Peyer's patch (tissue), 4 donors: ENCODE measurements around the gene RNF208. TPM values are rescaled to one million over a fixed set of nuclear protein-coding genes. Genes with fewer than 3 reads are reported as not detected.
A peak's percentile ranks its signal among the peaks of the same experiment; 100 is the strongest.

Experiments used
- DNase-seq, 3 donors: peaks; one replicate each; pipeline ENCODE4 v3.0.0-alpha.2; 2017 to 2019
- H3K27ac ChIP-seq, 4 donors: fragments of 200-600 bp; sonication (generic); one replicate each; pipeline ENCODE4 v1.5.1; 2016 to 2019
- H3K27me3 ChIP-seq, 2 donors: fragments of 200-600 bp; sonication (generic); one replicate each; pipeline ENCODE4 v1.5.1; 2019
- H3K36me3 ChIP-seq, 3 donors: fragments of 200-600 bp; sonication (generic); one replicate each; pipeline ENCODE4 v1.5.1; 2016 to 2019
- H3K4me1 ChIP-seq, 4 donors: fragments of 200-600 bp; sonication (generic); one replicate each; pipeline ENCODE4 v1.5.1; 2016 to 2019
- H3K4me3 ChIP-seq, 4 donors: fragments of 200-600 bp; sonication (generic); 1 replicate in 3 of 4; 2 replicates in 1 of 4; pipeline ENCODE4 v1.5.1; 2016 to 2019; ENCODE audit warnings: mild to moderate bottlenecking in 1 of 4
- H3K9me3 ChIP-seq, 4 donors: fragments of 200-600 bp; sonication (generic); one replicate each; pipeline ENCODE4 v1.5.1; 2016 to 2019; ENCODE audit warnings: mild to moderate bottlenecking in 1 of 4
- POLR2A ChIP-seq, 2 donors: fragments of 450-650 bp; IDR thresholded peaks; one replicate each; pipeline ENCODE4 v1.5.1; 2017; ENCODE audit warnings: antibody characterized with exemption in 2 of 2, mild to moderate bottlenecking in 2 of 2, moderate library complexity in 2 of 2
- total RNA-seq, 4 donors: library from RNA; depleted of rRNA; stranded (reverse); fragments of >200 nt; gene quantifications; one replicate each; pipeline ENCODE4 v1.1.0, GENCODE V29; 2016
- TF ChIP-seq, protein P1 (sequence below), 6 experiments: fragments of 450-650 bp in 4 of 6; fragments of 200-600 bp in 2 of 6; sonication (generic) in 1 of 6; IDR thresholded peaks; one replicate each; pipeline ENCODE4 v1.5.1; 2017 to 2019; ENCODE audit warnings: antibody characterized with exemption in 6 of 6, mild to moderate bottlenecking in 3 of 6, moderate library complexity in 1 of 6

Gene RNF208
- total RNA-seq, 4 donors from 2014 or later, result 4.4 to 5.9 TPM; not detected in 2

DNA sequence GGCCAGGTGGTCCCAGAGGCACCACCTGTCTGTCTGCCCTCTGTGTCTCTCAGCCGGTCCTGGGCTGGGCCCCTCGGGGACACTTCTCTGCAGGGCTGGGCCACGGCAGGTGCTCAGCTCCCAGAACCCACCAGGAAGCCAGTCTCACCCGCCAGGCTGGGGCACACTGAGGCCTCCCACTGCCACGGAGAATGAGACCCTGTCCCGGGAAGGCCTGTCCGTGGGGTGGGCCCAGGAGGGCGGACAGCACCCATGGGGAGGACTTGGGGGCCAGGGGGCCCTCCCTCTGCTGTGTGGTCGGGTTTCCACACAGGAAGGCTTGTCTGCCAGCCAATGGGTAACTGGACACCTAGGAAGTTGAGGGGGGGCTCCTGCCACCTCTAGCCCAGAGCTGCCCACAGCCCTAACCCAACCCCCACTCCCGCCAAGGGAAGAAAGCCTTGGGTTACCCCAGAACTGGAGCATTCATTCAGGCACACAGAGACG is 14.9 kb upstream of the RNF208 start:
- H3K27ac ChIP-seq, result peak overlapping the region in 2 of 4 donors; percentile 31 to 77
- H3K36me3 ChIP-seq, result peaks cover 0 to 2% (median 0%) of the 10 kb centered on the region in 3 donors
- no peak for DNase-seq
- H3K27me3 ChIP-seq, result peaks cover 0 to 4% of the 10 kb centered on the region in 2 donors
- H3K4me3 ChIP-seq, result peak overlapping the region in 2 of 4 donors; percentile 21 to 28
- peaks cover 8 to 60% (median 24%) of the 10 kb centered on the region in 4 donors for H3K4me1 ChIP-seq
- H3K9me3 ChIP-seq, result peaks cover 0 to 4% (median 0%) of the 10 kb centered on the region in 4 donors
- TF ChIP-seq, protein P1, sequence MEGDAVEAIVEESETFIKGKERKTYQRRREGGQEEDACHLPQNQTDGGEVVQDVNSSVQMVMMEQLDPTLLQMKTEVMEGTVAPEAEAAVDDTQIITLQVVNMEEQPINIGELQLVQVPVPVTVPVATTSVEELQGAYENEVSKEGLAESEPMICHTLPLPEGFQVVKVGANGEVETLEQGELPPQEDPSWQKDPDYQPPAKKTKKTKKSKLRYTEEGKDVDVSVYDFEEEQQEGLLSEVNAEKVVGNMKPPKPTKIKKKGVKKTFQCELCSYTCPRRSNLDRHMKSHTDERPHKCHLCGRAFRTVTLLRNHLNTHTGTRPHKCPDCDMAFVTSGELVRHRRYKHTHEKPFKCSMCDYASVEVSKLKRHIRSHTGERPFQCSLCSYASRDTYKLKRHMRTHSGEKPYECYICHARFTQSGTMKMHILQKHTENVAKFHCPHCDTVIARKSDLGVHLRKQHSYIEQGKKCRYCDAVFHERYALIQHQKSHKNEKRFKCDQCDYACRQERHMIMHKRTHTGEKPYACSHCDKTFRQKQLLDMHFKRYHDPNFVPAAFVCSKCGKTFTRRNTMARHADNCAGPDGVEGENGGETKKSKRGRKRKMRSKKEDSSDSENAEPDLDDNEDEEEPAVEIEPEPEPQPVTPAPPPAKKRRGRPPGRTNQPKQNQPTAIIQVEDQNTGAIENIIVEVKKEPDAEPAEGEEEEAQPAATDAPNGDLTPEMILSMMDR (IDR thresholded peaks at IDR 0.05), result no peak
- no peak for TF ChIP-seq POLR2A (IDR thresholded peaks at IDR 0.05)

DNA sequence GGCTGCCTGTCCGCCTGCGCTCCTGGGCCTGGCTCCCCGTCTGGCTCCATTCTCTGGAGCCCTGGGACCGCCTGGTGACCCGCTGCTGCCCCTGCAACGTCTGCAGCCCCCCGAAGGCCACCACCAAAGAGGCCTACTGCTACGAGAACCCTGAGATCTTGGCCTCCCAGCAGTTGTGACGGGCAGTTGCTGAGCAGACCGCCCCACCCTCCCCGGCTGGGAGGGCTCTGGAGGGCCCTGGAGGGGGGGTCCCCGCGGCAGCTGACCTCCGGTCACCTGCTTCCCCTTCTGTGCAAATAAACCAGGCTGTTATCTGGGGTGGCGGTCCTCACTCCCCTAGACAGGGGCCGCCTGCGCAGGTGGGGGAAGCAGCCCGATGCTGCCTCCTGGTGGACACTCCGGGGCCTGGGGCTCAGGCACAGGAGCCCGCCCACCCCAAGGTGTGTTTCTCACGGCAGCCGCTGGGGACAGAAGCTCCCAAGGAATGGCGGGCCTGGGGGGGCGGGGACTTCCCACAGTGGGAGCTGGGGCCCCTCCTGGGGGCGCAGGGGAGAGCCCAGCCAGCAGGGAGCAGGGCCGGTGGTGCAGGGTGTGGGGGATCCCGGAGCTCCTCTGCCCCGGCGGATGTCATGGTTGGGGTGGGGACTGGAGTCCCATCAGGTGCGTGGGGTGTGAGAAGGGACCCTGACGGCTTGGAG is 14.3 kb upstream of the RNF208 start:
- no peak for TF ChIP-seq POLR2A (IDR thresholded peaks at IDR 0.05)
- TF ChIP-seq, protein P1 (IDR thresholded peaks at IDR 0.05), result peak; percentile 99 to 100 (median 100)
- H3K4me1 ChIP-seq, result peaks cover 8 to 64% (median 24%) of the 10 kb centered on the region in 4 donors
- peak overlapping the region in 3 of 4 donors; percentile 21 to 28 (median 26) for H3K4me3 ChIP-seq
- peak overlapping the region in 2 of 4 donors; percentile 31 to 77 for H3K27ac ChIP-seq
- peak; percentile 92 to 96 (median 92) for DNase-seq
- H3K36me3 ChIP-seq, result no peaks in the 10 kb centered on the region
- H3K27me3 ChIP-seq, result peaks cover 0 to 4% of the 10 kb centered on the region in 2 donors
- peaks cover 0 to 4% (median 0%) of the 10 kb centered on the region in 4 donors for H3K9me3 ChIP-seq

DNA sequence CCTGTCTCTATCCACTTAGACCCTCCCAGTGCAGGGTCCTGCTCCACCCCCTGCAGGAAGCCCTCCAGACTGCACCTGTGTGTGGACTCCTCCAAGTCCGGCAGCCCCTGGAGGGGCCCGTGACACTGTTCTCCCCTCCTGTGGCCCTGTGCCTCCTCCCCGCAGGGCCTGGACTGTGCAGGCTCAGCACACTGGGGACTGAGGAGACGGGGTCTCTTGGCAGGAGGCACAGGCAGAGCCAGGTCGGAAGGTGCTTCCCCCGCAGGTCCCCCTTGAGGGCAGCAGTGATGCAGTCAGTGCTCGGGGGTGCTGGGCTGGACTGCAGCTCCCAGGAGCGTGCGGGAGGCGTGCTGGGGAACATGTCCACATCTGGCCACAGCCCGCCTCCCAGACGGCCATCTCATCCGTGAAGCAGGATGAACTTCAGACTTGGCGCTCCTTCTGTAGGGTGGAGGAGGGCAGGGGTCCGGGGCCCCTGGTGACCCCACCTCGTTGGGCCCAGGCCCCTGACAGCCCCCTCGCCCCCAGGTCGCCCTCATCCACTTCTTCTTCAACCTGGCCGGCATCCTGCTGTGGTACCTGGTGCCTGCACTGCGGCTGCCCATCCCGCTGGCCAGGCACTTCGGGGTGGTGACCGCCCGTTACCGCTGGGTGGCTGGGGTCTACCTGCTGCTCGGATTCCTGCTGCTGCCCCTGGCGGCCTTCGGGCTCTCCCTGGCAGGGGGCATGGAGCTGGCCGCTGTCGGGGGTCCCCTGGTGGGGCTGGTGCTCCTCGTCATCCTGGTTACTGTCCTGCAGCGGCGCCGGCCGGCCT is 13.6 kb upstream of the RNF208 start:
- Histone ChIP-seq H3K27me3 (peaks cover 0 to 4% of the 10 kb centered on the region in 2 donors), H3K4me1 (peaks cover 8 to 72% (median 24%) of the 10 kb centered on the region in 4 donors)
- DNase-seq, result no peak

DNA sequence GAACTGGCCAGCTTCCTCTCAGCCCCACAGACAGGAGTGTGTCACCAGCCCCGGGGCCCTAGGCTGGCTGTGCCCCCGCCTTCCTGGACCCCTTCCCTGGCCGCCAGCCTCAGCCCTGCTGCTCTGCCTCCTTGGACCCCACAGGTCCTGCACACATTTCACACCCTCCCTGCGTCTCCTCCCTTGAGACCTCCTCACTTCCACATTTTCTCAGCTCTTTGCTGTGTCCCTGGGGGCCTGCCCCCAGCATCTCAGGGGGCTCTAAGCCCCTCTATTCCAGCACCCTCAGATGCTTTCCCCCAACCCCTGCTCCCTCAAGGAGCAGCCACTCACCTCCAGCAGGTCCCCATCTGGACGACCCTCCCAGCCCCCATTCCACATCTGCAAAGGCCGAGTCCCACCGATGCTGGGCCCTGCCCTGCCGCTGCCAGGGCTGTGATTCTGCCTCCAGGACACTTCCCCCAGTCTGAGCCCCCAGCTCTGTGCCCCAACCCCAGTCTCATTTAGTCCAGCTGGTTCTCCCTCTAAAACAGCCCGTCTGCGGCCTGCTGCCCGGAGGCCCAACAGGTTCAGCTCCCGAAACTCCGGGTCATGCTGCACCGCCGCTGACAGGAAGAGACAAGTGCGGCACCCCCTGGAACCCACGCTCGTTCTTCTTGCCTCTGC is 12.9 kb upstream of the RNF208 start:
- TF ChIP-seq POLR2A (IDR thresholded peaks at IDR 0.05), result no peak
- TF ChIP-seq, protein P1 (IDR thresholded peaks at IDR 0.05), result no peak
- Histone ChIP-seq H3K9me3 (peaks cover 0 to 4% (median 0%) of the 10 kb centered on the region in 4 donors), H3K36me3 (no peaks in the 10 kb centered on the region), H3K4me3 (no peak overlapping the region), H3K4me1 (peaks cover 10 to 78% (median 24%) of the 10 kb centered on the region in 4 donors), H3K27ac (no peak overlapping the region), H3K27me3 (peaks cover 0 to 4% of the 10 kb centered on the region in 2 donors)
- no peak for DNase-seq

More for the DNA sequence above, 13.6 kb upstream of the RNF208 start:
- TF ChIP-seq POLR2A (IDR thresholded peaks at IDR 0.05), result no peak
- TF ChIP-seq, protein P1 (IDR thresholded peaks at IDR 0.05), result no peak
- no peaks in the 10 kb centered on the region for H3K36me3 ChIP-seq
- H3K27ac ChIP-seq, result peak overlapping the region in 1 of 4 donors; percentile 25
- H3K4me3 ChIP-seq, result peak overlapping the region in 2 of 4 donors; percentile 21 to 28
- peaks cover 0 to 4% (median 0%) of the 10 kb centered on the region in 4 donors for H3K9me3 ChIP-seq
